ENCODE results near the gene ANTXRL. TPM values are rescaled to one million over a fixed set of nuclear protein-coding genes. Genes with fewer than 3 reads are reported as not detected.
A peak's percentile ranks its signal among the peaks of the same experiment; 100 is the strongest.
"Not testable (repeated sequence)": the region's sequence is repeated elsewhere in the genome, so short reads cannot be mapped to it uniquely, and the experiment has no call there.

The ANTXRL gene
- total RNA-seq, 1 donor from 2014 or later = not detected

GRCh38 chr10:46240684-46241565, 45.9 kb upstream of the ANTXRL start:
- DNase-seq (ENCODE audit: low spot score) = no peak
- no peaks in the 10 kb centered on the region for H3K4me1 Mint-ChIP-seq (ENCODE audit: unreplicated experiment)
- no peaks in the 10 kb centered on the region for H3K9me3 Mint-ChIP-seq (ENCODE audit: unreplicated experiment)
- no peak overlapping the region for H3K27ac Mint-ChIP-seq (ENCODE audit: unreplicated experiment)
- peaks cover 10% of the 10 kb centered on the region for H3K27me3 Mint-ChIP-seq (ENCODE audit: unreplicated experiment)
- peaks cover 14% of the 10 kb centered on the region for H3K36me3 Mint-ChIP-seq (ENCODE audit: low read depth, unreplicated experiment)
- H3K4me3 Mint-ChIP-seq (ENCODE audit: unreplicated experiment) = no peak overlapping the region
- no peak for TF ChIP-seq CTCF (IDR thresholded peaks at IDR 0.05; ENCODE audit: unreplicated experiment)

- no peak for DNase-seq (ENCODE audit: low spot score)
- Mint-ChIP-seq H3K4me1 (ENCODE audit: unreplicated experiment) (no peaks in the 10 kb centered on the region), H3K36me3 (ENCODE audit: low read depth, unreplicated experiment) (no peaks in the 10 kb centered on the region), H3K4me3 (ENCODE audit: unreplicated experiment) (no peak overlapping the region), H3K27me3 (ENCODE audit: unreplicated experiment) (peaks cover 2% of the 10 kb centered on the region), H3K9me3 (ENCODE audit: unreplicated experiment) (no peaks in the 10 kb centered on the region), H3K27ac (ENCODE audit: unreplicated experiment) (no peak overlapping the region)
- no peak for TF ChIP-seq CTCF (IDR thresholded peaks at IDR 0.05; ENCODE audit: unreplicated experiment)
These were observed 41.4 kb upstream of the ANTXRL start for GRCh38 chr10:46245381-46245900.

- H3K4me3 Mint-ChIP-seq (ENCODE audit: unreplicated experiment); H3K36me3 Mint-ChIP-seq (ENCODE audit: low read depth, unreplicated experiment); H3K4me1 Mint-ChIP-seq (ENCODE audit: unreplicated experiment); H3K27ac Mint-ChIP-seq (ENCODE audit: unreplicated experiment); H3K9me3 Mint-ChIP-seq (ENCODE audit: unreplicated experiment); H3K27me3 Mint-ChIP-seq (ENCODE audit: unreplicated experiment): not testable (repeated sequence)
- DNase-seq (ENCODE audit: low spot score) = peak; percentile 2
These were observed 40.2 kb upstream of the ANTXRL start for GRCh38 chr10:46246400-46247180.

- H3K4me1 Mint-ChIP-seq (ENCODE audit: unreplicated experiment) = no peaks in the 10 kb centered on the region
- H3K27me3 Mint-ChIP-seq (ENCODE audit: unreplicated experiment) = peaks cover 4% of the 10 kb centered on the region
- no peak overlapping the region for H3K27ac Mint-ChIP-seq (ENCODE audit: unreplicated experiment)
- no peak for TF ChIP-seq CTCF (IDR thresholded peaks at IDR 0.05; ENCODE audit: unreplicated experiment)
- no peak for DNase-seq (ENCODE audit: low spot score)
- no peak overlapping the region for H3K4me3 Mint-ChIP-seq (ENCODE audit: unreplicated experiment)
- H3K9me3 Mint-ChIP-seq (ENCODE audit: unreplicated experiment) = no peaks in the 10 kb centered on the region
- H3K36me3 Mint-ChIP-seq (ENCODE audit: low read depth, unreplicated experiment) = no peaks in the 10 kb centered on the region
These were observed 39.7 kb upstream of the ANTXRL start for GRCh38 chr10:46247181-46247475.

- DNase-seq (ENCODE audit: low spot score) = peak; percentile 3
- Mint-ChIP-seq H3K4me1 (ENCODE audit: unreplicated experiment) (no peaks in the 10 kb centered on the region), H3K27ac (ENCODE audit: unreplicated experiment) (no peak overlapping the region)
These were observed 38.8 kb upstream of the ANTXRL start for GRCh38 chr10:46247808-46248569.

More at GRCh38 chr10:46247808-46248569, 38.8 kb upstream of the ANTXRL start:
- H3K9me3 Mint-ChIP-seq (ENCODE audit: unreplicated experiment) = no peaks in the 10 kb centered on the region
- TF ChIP-seq CTCF (IDR thresholded peaks at IDR 0.05; ENCODE audit: unreplicated experiment) = no peak
- no peak overlapping the region for H3K4me3 Mint-ChIP-seq (ENCODE audit: unreplicated experiment)
- peaks cover 4% of the 10 kb centered on the region for H3K27me3 Mint-ChIP-seq (ENCODE audit: unreplicated experiment)
- H3K36me3 Mint-ChIP-seq (ENCODE audit: low read depth, unreplicated experiment) = no peaks in the 10 kb centered on the region

Data from endothelial cell (in vitro differentiated cells).